Endothelial cell of umbilical vein (primary cell): ENCODE results near the gene RBL1. TPM values are rescaled to one million over a fixed set of nuclear protein-coding genes. Genes with fewer than 3 reads are reported as not detected.

ENCODE experiments used
- BruUV-seq: library from RNA; stranded (reverse); fragments of 400-500 nt; replicated peaks from 2 replicates; lab custom pipeline; 2021; lab: Mats Ljungman, UMichigan
- CTCF ChIA-PET: fragments of 300-600, 350-600 bp; sonication (Branson Sonifier 250); formaldehyde crosslinking; loops from one replicate; lab custom pipeline; 2021; ENCODE audit warnings: antibody characterized with exemption, inconsistent platforms; lab: Charles Lee
- POLR2A ChIA-PET: fragments of 300-600, 350-600 bp; sonication (Branson Sonifier 250); formaldehyde crosslinking; loops from one replicate; lab custom pipeline; 2021; ENCODE audit warnings: antibody characterized with exemption, inconsistent platforms; lab: Charles Lee
- DNase-seq: peaks from one replicate; pipeline ENCODE4 v3.0.0-alpha.2; 2011; ENCODE audit warnings: low read depth, low spot score
- FAIRE-seq: peaks from 2 replicates; lab custom pipeline; 2011; peaks lifted over from hg19 to GRCh38; lab: Jason Lieb, UNC
- H2AFZ ChIP-seq: 2 replicates; pipeline ENCODE4 v1.6.0; 2012; ENCODE audit warnings: low read depth, low read length, control low read depth, inconsistent platforms
- H3K27ac ChIP-seq: 2 replicates; pipeline ENCODE4 v1.5.1; 2011; ENCODE audit warnings: low read depth, mild to moderate bottlenecking, control low read depth, low read length, moderate library complexity; ENCODE audit not compliant: insufficient read depth
- H3K27me3 ChIP-seq, 2 experiments: 2 replicates each; pipeline versions ENCODE4 v1.6.0 to v1.6.1; 2011; ENCODE audit warnings: low read length in 2 of 2, mixed read lengths in 1 of 2; ENCODE audit not compliant: control insufficient read depth in 2 of 2, insufficient read depth in 2 of 2
- H3K36me3 ChIP-seq, 2 experiments: 2 replicates in 1 of 2; 3 replicates in 1 of 2; pipeline ENCODE4 v1.5.1; 2011; ENCODE audit warnings: low read length in 2 of 2, mild to moderate bottlenecking in 1 of 2, moderate library complexity in 1 of 2; ENCODE audit not compliant: control insufficient read depth in 2 of 2, insufficient read depth in 2 of 2; ENCODE audit errors: extremely low read depth in 1 of 2
- H3K4me1 ChIP-seq: 3 replicates; pipeline ENCODE4 v1.5.1; 2011; ENCODE audit warnings: mild to moderate bottlenecking, low read length; ENCODE audit not compliant: control insufficient read depth, insufficient read depth; ENCODE audit errors: extremely low read depth
- H3K4me2 ChIP-seq: 2 replicates; pipeline ENCODE4 v1.6.1; 2011; ENCODE audit warnings: low read length, control low read depth, mixed read lengths; ENCODE audit not compliant: insufficient read depth
- H3K4me3 ChIP-seq, 3 experiments: fragments of 200-600 bp in 1 of 3; sonication (generic), shearing (Covaris generic) in 1 of 3; replicated peaks in 1 of 3; 2 replicates each; pipeline ENCODE4 v1.5.1; 2011 to 2016; ENCODE audit warnings: control low read depth in 3 of 3, low read length in 3 of 3, mild to moderate bottlenecking in 2 of 3, inconsistent platforms in 1 of 3, low read depth in 1 of 3, moderate library complexity in 1 of 3; ENCODE audit not compliant: insufficient read depth in 1 of 3
- H3K79me2 ChIP-seq: 2 replicates; pipeline ENCODE4 v1.6.0; 2012; ENCODE audit warnings: low read length, inconsistent platforms; ENCODE audit not compliant: control insufficient read depth, insufficient read depth
- H3K9ac ChIP-seq: replicated peaks from 2 replicates; pipeline ENCODE3; 2011; ENCODE audit warnings: low read length, control low read depth; ENCODE audit not compliant: insufficient read depth; ENCODE audit errors: extremely low read depth
- H3K9me1 ChIP-seq: replicated peaks from 3 replicates; pipeline ENCODE4 v1.6.0; 2011; ENCODE audit warnings: mild to moderate bottlenecking, low read length; ENCODE audit not compliant: control insufficient read depth, insufficient read depth; ENCODE audit errors: extremely low read depth
- H3K9me3 ChIP-seq: replicated peaks from 2 replicates; pipeline ENCODE4 v1.5.1; 2012; ENCODE audit warnings: low read length, inconsistent platforms; ENCODE audit not compliant: control insufficient read depth, insufficient read depth
- H4K20me1 ChIP-seq: replicated peaks from 2 replicates; pipeline ENCODE3; 2011; ENCODE audit warnings: mild to moderate bottlenecking, low read length; ENCODE audit not compliant: control insufficient read depth, insufficient read depth; ENCODE audit errors: extremely low read depth
- CTCF ChIP-seq, 2 donors: IDR thresholded peaks; 1 replicate in 1 of 2; 2 replicates in 1 of 2; pipeline ENCODE4 v1.5.1; 2011; ENCODE audit warnings: low read length in 2 of 2, mild to moderate bottlenecking in 2 of 2, moderate library complexity in 2 of 2, control low read depth in 1 of 2, inconsistent platforms in 1 of 2, low read depth in 1 of 2; ENCODE audit not compliant: insufficient read depth in 1 of 2; ENCODE audit errors: extremely low read depth in 1 of 2
- EZH2 ChIP-seq: IDR thresholded peaks from 2 replicates; pipeline ENCODE4 v1.6.1; 2012; ENCODE audit warnings: borderline replicate concordance, low read depth, mild to moderate bottlenecking, moderate library complexity, low read length, inconsistent platforms; ENCODE audit not compliant: severe bottlenecking
- FOS ChIP-seq: IDR thresholded peaks from 2 replicates; pipeline ENCODE4 v1.6.1; 2011; ENCODE audit warnings: mild to moderate bottlenecking, low read length, moderate library complexity, borderline replicate concordance; ENCODE audit not compliant: insufficient read depth
- GATA2 ChIP-seq: IDR thresholded peaks from 2 replicates; pipeline ENCODE4 v1.7.0; 2011; ENCODE audit warnings: low read depth, mild to moderate bottlenecking, moderate library complexity, mixed read lengths, low read length; ENCODE audit not compliant: insufficient read length, insufficient read depth
- JUN ChIP-seq: IDR thresholded peaks from 2 replicates; pipeline ENCODE4 v1.6.1; 2011; ENCODE audit warnings: borderline replicate concordance, low read depth; ENCODE audit not compliant: insufficient read length, insufficient read depth
- MAX ChIP-seq: IDR thresholded peaks from 2 replicates; pipeline ENCODE4 v1.6.1; 2011; ENCODE audit not compliant: insufficient read depth, insufficient read length
- MYC ChIP-seq: IDR thresholded peaks from one replicate; pipeline ENCODE4 v1.6.1; 2011; ENCODE audit warnings: mild to moderate bottlenecking, low read depth, low read length
- POLR2A ChIP-seq: IDR thresholded peaks from 2 replicates; pipeline ENCODE4 v1.6.1; 2012; ENCODE audit warnings: low read depth, mild to moderate bottlenecking, control low read depth, low read length
- POLR2AphosphoS5 ChIP-seq: IDR thresholded peaks from 2 replicates; pipeline ENCODE4 v1.6.1; 2012; ENCODE audit warnings: low read depth, mild to moderate bottlenecking, control low read depth, low read length, moderate library complexity; ENCODE audit not compliant: insufficient read depth
- dilution Hi-C: fragments of 300-500 bp; cut with MboI; formaldehyde crosslinking; loops from one replicate; pipeline ENCODE4 v1.15.0; 2019; ENCODE audit warnings: low sequenced_read_pairs; ENCODE audit not compliant: extremely low pct_ligation_motif_present
- intact Hi-C: fragments of 100-400 bp; cut with micrococcal nuclease; formaldehyde crosslinking; loops from one replicate; pipeline ENCODE4 v1.10.0; 2022
- polyA plus RNA-seq, 4 experiments: library from polyadenylated mRNA; depleted of rRNA in 3 of 4; stranded (reverse) in 3 of 4; unstranded in 1 of 4; fragments of >200 nt; gene quantifications; 2 replicates each; pipeline versions ENCODE4 v1.2.1 to v1.2.3, GENCODE V29; 2011 to 2012; ENCODE audit warnings: missing spikeins in 1 of 4
- total RNA-seq: library from RNA; stranded (reverse); gene quantifications from 2 replicates; pipeline ENCODE4 v1.2.3, GENCODE V29; 2021

Gene RBL1
- total and polyA plus RNA-seq, 2 donors (not counting 3 experiments of a cell fraction or from before 2014, with no cell fraction given), result 3.1 to 20.1 TPM

GRCh38 chr20:36951979-36952738 is 143.6 kb downstream of the RBL1 start:
- TF ChIP-seq JUN (no peak), FOS (no peak), EZH2 (no peak), GATA2 (no peak)
- FAIRE-seq (no peak), DNase-seq (no peak)
- Histone ChIP-seq H4K20me1 (no peaks in the 10 kb centered on the region), H3K27ac (no peak overlapping the region), H2AFZ (peak overlapping the region; percentile 92), H3K4me1 (peaks cover 8% of the 10 kb centered on the region), H3K79me2 (no peaks in the 10 kb centered on the region), H3K27me3 (no peaks in the 10 kb centered on the region), H3K9me1 (no peaks in the 10 kb centered on the region), H3K9me3 (no peaks in the 10 kb centered on the region), H3K4me3 (peak overlapping the region; percentile 19 to 61 (median 32)), H3K36me3 (no peaks in the 10 kb centered on the region), H3K4me2 (peak overlapping the region; percentile 76), H3K9ac (peak overlapping the region; percentile 10)
- intact Hi-C loops, result loop anchor here (1.0 to 2.0 kb wide), 2 partner anchors 36 to 227 kb away; partner anchors contain the start of genes MROH8 and RPN2
- BruUV-seq, result TSS peak; percentile 27
- dilution Hi-C loops, result no loop called here
- ChIA-PET POLR2A (no interaction called here), CTCF (no interaction called here)

- Histone ChIP-seq H3K9me1 (no peaks in the 10 kb centered on the region), H3K36me3 (no peaks in the 10 kb centered on the region), H3K4me2 (peak within 1 kb of the TSS; percentile 81), H3K4me1 (peaks cover 10% of the 10 kb centered on the region), H3K79me2 (no peaks in the 10 kb centered on the region), H3K4me3 (peak within 1 kb of the TSS; percentile 70 to 81 (median 76)), H3K9ac (peak within 1 kb of the TSS; percentile 50), H3K27ac (no peak within 1 kb of the TSS), H4K20me1 (no peaks in the 10 kb centered on the region), H3K27me3 (no peaks in the 10 kb centered on the region), H3K9me3 (no peaks in the 10 kb centered on the region), H2AFZ (peak within 1 kb of the TSS; percentile 97)
- BruUV-seq, result no TSS peak
- ChIA-PET POLR2A (no interaction called here), CTCF (no interaction called here)
- dilution Hi-C loops (no loop called here), intact Hi-C loops (loop anchor here (1.0 to 2.0 kb wide), 2 partner anchors 37 to 227 kb away; partner anchors contain the start of genes MROH8 and RPN2)
- TF ChIP-seq EZH2 (no peak), JUN (no peak), MYC (no peak), MAX (no peak), GATA2 (no peak), POLR2AphosphoS5 (no peak), FOS (no peak), POLR2A (peak; percentile 70), CTCF (IDR thresholded peaks at IDR 0.05; ENCODE audit: extremely low read depth in 1 of 2, insufficient read depth in 1 of 2, low read depth in 1 of 2, low read length in 2 of 2) (peak in 1 of 2 donors; percentile 15)
- DNase-seq, result peak; percentile 98
- FAIRE-seq, result peak; percentile 98
Measured at GRCh38 chr20:36951198-36951978, 144.4 kb downstream of the RBL1 start, which contains the start of gene SAMHD1. TSS of gene SAMHD1 (minus strand) at chr20:36951708. CDS start at chr20:36951643, 65 bp downstream.
